HG03354 (cell line): Measurements from ENCODE around the gene METTL27.
"Not testable (repeated sequence)": the region's sequence is repeated elsewhere in the genome, so short reads cannot be mapped to it uniquely, and the experiment has no call there.

Experiments
- ATAC-seq: cut with Tn5 transposase; IDR thresholded peaks from one replicate; pipeline ENCODE4 v1.9.1; 2021; ENCODE audit warnings: mild to moderate bottlenecking; ENCODE audit not compliant: unreplicated experiment, poor library complexity, severe bottlenecking

METTL27 gene

DNA sequence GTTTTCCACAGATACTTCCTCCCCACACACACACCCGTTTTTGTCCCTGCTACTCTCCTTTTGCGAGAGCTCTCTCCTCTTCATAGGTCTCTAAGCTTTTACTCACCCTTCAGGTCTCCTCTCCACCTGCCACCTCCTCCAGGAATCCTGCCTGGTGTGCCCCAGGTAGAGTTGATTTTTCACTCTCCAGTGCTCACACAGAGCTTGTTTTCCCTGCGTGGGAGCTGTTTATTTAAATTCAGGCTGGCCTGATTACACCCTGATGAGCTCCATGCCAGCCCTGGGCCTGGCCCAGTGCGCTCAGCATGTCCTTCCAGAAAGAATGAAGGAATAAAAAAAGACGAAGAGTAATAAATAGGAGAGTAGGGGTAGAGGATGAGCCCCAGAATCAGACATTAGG is 19.1 kb downstream of the METTL27 start:
- ATAC-seq = no peak

DNA sequence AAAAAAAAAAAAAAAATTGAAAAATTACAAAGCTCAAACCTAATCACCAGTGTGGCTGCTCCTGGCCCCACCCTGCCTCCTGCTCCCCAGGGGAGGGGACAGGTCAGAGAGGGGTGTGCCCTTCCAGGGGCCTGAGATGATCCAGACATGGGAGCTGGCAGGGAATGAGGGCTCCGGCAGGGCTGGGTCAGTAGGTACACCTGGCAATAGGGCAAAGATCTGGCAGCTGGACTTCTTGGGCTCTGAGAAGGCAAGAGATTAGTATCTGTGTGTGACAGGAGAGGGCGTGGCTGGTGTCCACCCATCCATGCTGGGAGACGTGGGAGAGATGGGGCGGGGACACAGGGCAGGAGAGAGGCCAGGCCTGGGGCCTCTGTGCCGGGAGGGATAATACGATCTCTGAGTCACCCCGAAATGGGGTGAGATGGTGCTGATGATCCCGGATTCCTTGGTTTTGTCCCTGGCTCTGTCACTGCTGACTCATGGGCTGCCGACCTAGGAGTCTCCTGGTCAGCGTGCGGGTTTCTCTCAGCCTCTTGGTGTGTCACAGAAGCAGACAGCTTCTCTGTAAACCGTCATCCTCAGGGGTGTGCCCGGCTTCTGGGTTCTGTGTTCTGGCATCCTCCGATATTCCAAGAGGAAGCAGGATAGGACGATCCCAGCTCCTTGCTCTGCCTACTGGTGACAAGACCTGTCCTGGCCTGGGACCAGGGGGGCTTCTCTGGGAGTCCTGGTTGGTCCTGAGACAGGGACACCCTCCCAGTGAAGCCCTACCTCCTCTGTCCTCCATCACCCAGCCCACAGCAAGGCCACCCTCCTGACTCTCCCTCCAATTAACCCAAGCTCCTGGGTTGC is 19.8 kb downstream of the METTL27 start:
- ATAC-seq = no peak

DNA sequence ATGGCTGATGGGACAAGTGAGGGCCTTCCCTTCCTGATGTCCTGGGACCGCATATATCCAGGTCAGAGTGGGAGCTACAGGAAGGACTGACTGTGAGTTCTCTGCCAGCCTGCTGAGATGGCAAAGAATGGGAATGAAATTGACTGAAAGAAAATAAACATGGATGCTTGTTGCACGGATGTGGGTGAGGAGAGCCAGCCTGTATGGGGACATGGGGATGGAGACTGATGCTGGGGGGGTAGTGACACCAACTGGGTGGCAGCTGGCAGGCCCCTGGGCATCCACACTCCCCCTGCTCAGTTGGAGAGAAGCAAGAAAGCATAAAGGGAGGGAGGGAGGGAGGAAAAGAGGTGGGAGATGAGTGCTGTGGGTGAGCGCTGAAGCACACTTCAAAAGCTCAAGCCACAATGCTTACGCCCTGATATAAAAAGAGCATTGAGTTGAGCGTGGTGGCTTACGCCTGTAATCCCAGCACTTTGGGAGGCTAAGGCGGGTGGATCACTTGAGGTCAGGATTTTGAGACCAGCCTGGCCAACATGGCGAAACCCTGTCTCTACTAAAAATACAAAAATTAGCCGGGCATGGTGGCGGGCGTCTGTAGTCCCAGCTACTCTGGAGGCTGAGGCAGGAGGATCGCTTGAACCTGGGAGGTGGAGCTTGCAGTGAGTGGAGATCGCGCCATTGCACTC is 20.6 kb downstream of the METTL27 start:
- not testable (repeated sequence) for ATAC-seq

DNA sequence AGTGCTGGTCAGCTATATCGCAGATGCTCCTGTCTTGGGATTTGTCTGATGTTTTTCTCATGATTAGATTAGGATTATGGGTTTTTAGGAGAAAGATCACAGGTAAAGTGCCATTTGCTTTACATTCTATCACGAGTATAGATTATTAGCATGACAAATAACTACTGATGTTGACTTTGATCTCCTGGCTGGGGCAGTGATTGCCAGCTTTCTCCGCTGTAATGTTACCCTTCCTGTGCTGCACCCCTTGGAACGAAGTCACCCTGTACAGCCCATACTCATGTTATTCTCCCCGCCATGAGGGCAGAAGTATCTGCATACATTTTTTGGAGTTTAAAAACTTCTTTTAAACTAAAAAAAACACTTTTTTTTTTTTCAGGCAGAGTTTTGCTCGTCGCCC is 22.3 kb downstream of the METTL27 start:
- ATAC-seq = no peak

DNA sequence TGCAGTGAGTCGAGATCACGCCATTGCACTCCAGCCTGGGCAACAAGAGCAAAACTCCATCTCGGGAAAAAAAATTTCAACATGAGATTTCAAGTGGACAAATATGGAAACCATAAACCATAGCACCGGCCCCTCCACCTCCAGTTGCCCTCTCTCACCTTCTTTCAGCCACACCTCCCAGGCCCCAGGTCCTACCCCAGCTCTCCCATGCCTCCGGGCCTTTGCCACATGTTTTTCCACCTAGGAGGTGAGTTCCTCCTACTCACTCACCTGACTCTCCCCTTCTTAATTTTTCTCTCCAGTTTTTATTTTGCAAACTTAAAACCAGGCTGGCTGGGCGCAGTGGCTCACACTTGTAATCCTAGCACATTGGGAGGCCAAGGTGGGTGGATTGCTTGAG is 25.2 kb downstream of the METTL27 start:
- ATAC-seq = no peak

DNA sequence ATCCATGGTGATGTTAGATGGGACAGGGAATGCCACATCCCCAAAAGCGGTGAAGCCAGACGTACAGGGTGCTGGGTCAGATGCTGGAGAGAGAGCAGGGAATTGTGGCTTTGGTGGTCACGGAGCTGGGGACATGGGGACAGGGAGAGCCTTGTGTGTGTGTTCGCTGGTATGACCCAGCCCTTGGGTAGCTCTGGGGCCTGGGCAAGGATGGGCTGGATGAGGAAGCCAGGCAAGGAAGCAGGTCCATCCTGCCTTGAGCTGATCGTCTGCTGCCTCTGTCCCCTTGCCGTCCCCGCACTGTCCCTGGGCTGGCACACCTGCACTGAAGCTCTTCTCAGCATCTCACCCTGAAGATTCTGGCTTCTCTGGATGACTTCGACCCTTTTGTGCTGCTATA is 26.9 kb downstream of the METTL27 start:
- no peak for ATAC-seq

DNA sequence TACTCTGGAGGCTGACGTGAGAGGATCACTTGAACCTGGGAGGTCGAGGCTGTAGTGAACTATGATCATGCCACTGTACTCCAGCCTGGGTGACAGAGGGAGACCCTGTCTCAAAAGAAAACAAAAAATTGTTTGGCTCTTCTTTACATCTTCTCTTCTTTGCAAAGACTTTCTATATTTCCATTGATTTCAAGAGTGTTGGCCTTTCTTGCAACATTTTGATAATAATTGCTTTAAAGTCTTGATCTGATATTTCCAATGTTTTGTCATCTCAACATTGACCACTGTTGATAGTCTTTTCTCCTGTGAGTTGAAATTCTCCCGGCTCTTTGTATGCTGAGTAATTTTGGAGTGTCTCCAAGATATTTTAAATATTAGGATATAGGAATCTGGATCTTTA is 29.3 kb downstream of the METTL27 start:
- ATAC-seq = no peak

DNA sequence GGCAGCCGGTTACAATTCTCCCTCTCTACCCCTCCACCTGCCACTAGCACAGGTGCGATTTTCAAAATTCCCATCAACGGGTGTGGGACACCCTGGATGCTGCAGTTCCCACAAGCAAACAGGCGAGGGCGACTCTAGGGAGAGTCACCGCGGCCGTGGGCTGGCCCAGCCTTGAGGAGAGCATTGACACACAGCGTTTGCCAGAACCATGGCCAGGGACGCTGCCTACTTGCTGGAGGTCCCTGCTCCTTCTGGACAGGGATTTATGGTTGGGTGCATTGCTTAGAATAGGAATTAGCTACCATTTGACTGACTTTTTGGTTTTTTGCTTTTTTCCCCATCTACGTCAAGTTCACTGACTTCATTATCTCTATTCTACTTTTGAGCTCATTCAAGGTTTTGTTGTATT is 30.6 kb downstream of the METTL27 start:
- ATAC-seq = peak; percentile 45

DNA sequence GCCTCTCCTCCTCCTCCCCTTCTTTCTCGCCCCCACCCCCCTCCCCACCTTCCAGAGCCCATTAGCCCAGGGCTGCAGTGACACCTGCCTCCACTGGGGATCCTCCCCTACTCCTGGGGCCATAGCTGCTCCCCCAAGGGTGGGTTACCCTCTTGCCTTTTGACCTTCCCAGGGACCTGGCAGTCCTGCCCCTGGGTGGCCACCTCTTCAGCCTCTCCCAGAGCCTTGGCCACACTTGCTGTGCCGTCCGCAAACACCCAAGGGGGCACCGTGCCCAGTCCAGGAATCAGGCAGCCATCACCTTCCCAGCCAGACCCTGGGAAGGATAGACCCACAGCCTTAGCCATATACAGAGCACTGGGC is 31.3 kb downstream of the METTL27 start:
- ATAC-seq = no peak

DNA sequence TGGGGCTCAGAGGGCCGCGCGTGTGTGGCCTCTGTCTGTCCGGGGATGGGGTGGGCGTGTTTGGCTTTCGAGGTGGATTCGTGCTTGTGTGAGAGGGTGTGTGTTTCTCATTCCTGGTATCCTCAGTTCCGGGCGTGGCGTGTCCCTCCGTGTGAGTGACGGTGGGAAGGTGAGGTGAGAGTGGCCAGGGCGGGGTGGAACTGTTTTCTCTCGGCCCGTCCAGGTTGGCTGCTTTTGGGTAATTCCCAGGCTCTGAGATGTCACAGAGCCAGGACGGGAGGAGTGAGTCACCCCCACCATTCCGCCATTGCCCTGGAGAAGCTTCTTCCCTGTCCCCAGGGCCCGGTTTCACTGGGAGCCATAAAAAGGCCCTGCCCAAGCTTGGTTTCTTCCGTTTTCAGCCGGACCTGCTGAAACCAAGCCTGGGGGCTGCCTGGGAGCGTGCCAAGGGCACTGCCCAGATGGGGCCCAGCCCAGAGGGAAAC is 32.8 kb downstream of the METTL27 start:
- ATAC-seq = no peak

DNA sequence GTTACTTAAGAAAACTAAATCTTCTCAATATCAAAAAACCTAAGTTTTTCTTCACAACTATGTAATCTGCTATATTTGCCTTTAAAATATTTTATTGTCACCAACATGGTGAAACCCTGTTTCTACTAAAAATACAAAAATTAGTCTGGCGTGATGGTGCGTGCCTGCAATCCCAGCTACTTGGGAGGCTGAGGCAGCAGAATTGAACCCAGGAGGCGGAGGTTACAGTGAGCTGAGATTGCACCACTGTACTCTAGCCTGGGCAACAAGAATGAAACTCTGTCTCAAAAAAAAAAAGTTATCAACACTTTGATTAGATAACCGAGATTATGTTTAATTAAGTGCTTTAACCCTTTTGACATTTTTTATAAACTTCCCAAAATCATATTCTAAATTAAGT is 39.9 kb downstream of the METTL27 start:
- ATAC-seq = no peak

DNA sequence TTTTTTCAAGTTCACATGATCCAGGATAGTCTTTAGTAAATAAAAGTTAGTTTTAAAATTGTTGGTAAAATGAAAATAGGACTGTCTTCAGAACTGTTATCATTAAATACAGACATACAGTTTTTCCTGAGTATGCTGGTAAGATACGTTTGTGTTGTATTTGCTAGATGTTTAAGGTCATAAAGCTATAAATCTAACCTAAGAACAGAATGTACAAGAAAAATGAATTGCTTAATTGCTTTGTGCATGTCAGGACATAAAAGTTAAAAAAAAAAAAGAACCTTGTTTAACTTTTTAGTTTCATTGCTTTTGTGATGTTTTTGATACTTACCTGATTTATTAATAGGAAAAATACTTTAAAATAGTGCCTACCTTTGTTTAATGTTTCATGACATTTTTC is 40.7 kb downstream of the METTL27 start:
- ATAC-seq = no peak

DNA sequence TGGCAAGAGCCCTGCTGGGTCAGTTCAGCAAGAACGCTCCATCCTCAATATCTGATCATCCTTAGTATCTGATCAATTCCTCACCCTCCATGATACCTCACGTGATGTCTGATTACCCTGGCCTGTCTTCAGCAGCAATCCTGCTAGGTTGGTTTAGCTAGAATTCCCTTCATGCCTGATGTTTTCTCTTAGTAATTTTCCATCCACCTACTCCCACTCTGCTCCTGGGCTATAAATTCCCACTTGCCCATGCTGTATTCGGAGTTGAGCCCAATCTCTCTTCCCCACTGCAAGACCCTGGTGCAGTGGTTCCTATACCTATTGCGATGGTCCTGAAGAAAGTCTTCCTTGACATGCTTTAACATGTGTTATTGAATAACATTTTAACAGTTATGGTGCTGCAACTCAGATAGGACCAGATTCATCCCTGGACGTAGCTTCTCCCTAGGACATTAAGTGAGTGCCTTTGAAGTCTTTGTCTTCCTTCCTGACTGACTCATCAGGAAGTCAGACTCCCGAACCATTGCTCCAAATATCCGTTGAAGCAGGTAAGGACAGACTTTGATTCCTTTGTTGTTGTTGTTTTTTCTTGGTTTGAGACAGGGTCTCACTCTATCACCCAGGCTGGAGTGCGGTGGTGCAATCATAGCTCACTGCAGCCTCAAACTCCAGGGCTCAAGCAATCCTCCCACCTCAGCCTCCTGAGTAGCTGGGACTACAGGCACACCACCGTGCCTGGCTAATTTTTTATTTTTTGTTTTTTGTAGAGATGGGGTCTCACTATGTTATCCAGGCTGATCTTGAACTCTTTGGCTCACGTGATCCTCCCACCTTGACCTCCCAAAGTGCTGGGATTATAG is 42.8 kb downstream of the METTL27 start:
- no peak for ATAC-seq

DNA sequence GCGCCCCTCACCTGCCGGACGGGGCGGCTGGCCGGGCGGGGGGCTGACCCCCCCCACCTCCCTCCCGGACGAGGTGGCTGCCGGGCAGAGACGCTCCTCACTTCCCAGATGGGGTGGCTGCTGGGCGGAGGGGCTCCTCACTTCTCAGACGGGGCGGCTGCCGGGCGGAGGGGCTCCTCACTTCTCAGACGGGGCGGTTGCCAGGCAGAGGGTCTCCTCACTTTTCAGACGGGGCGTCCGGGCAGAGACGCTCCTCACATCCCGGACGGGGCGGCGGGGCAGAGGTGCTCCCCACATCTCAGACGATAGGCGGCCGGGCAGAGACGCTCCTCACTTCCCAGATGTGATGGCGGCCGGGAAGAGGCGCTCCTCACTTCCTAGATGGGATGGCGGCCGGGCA is 45.1 kb downstream of the METTL27 start:
- ATAC-seq = not testable (repeated sequence)

DNA sequence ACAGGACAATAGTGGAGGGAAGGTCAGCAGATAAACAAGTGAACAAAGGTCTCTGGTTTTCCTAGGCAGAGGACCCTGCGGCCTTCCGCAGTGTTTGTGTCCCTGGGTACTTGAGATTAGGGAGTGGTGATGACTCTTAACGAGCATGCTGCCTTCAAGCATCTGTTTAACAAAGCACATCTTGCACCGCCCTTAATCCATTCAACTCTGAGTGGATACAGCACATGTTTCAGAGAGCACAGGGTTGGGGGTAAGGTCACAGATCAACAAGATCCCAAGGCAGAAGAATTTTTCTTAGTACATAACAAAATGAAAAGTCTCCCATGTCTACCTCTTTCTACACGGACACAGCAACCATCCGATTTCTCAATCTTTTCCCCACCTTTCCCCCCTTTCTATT is 45.7 kb downstream of the METTL27 start:
- ATAC-seq = not testable (repeated sequence)

DNA sequence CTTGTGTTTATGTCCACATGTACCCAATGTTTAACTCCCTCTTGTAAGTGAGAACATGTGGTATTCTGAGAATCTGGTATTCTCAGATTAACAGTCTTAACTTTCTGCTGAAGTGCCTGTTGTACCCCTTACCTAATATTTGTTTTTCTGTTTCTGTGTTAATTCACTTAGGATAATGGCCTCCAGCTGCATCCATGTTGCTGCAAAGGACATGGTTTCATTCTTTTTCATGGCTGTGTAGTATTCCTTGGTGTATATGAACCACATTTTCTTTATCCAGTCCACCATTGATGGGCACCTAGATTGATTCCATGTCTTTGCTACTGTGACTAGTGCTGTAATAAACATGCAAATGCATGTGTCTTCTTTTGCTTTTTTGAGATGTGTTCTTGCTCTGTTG is 47.1 kb downstream of the METTL27 start:
- not testable (repeated sequence) for ATAC-seq

DNA sequence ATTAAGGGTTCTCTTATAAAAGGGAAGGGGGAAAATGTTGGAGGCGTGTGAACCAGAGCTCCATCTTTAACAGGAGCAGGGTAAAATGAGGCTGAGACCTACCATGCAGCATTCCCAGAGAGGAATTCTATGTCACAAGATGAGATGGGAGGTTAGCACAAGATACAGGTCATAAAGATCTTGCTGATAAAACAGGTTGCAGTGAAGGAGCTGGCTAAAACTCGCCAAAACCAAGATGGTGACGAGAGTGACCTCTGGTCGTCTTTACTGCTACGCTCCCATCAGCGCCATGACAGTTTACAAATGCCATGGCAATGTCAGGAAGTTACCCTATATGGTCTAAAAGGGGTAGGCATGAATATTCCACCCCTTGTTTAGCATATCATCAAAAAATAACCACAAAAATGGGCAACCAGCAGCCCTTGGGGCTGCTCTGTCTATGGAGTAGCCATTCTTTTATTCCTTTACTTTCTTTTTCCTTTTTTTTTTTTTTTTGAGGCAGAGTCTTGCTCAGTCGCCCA is 51.1 kb downstream of the METTL27 start:
- not testable (repeated sequence) for ATAC-seq

DNA sequence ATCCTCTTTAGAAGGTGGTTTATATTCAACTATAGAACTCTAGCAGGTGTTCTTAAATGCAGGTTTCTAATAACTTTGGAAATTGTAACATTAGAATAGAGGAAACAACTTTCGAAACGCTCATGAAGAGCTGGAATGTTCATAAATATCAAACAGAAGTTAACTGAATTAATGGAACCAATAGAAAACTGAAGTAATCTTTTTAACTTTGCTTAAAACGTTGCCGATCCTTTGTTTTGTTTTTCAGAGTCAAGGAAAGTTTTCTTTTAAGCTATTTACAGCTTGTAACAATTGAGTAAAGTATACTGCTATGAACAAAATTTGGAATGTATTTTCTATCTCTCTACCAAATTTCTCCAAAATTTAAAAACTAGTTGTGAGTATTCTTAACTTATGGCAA is 53.3 kb downstream of the METTL27 start:
- ATAC-seq = no peak

DNA sequence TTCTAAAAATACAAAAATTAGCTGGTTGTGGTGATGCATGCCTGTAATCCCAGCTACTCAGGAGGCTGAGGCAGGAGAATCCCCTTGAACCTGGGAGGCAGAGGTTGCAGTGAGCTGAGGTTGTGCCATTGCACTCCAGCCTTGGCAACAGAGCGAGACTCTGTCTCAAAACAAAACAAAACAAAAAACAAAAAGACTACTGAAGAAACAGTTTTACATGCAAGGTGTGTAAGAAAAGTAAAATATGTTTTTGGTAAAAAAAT is 54.6 kb downstream of the METTL27 start:
- not testable (repeated sequence) for ATAC-seq

DNA sequence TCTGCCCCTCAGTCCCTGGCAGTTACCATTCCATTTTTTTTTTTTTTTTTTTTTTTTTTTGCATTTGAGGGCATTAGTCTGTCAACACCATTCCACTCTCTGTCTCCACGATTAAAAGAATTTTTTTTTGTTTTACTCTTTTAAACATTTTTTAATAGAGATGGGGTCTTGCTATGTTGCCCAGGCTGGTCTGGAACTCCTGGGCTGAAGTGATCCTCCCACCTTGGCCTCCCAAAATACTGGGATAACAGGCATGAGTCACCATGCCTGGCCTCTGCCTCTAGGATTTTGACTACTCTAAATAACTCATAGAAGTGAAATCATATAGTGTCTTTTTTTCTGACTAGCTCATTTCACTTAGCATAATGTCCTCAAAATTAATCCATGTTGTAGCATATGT is 55.7 kb downstream of the METTL27 start:
- ATAC-seq = no peak
